HG03039 (cell line): ENCODE measurements around the gene ERAL1.
"Not testable (repeated sequence)": the region's sequence is repeated elsewhere in the genome, so short reads cannot be mapped to it uniquely, and the experiment has no call there.

ENCODE experiments used
- ATAC-seq: cut with Tn5 transposase; IDR thresholded peaks from one replicate; pipeline ENCODE4 v1.9.1; 2021; ENCODE audit warnings: mild to moderate bottlenecking, moderate library complexity; ENCODE audit not compliant: unreplicated experiment

Gene ERAL1

DNA sequence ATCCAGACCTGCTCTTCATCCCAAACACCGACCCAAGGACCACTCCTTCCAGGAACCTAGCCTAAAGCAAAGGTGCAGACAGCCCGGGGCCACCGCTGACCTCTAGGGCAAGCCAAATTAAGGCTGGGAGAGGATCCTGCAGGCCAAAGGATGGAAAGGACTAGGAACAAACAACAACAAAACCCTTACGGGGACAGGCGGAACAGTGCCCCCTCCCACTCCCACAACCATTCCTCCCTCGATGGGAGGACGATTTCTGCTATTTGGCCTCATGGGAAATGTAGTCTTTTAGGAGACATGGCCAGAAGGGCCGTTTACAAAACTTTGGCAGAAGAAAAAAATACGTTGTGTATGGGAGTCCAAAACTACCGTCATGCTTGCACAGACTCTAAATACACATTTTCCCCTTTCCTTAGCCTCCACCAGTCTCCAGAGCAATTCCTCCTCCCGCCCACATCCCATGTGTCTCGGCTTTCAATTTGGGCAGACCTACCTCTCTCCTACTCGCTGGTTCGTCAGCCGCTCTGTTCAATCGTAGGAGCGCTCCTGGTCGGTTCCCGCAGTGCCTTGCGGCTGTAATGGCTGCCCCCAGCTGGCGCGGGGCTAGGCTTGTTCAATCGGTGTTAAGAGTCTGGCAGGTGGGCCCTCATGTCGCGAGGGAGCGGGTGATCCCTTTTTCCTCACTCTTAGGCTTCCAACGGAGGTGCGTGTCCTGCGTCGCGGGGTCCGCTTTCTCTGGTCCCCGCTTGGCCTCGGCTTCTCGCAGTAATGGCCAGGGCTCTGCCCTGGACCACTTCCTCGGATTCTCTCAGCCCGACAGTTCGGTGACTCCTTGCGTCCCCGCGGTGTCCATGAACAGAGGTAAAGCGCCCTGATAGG is at the start of gene ERAL1:
TSS of gene ERAL1 (plus strand) at position 560 of the 879 bp plus-strand sequence. CDS start at position 579, 19 bp downstream.
- ATAC-seq: peak; percentile 90

DNA sequence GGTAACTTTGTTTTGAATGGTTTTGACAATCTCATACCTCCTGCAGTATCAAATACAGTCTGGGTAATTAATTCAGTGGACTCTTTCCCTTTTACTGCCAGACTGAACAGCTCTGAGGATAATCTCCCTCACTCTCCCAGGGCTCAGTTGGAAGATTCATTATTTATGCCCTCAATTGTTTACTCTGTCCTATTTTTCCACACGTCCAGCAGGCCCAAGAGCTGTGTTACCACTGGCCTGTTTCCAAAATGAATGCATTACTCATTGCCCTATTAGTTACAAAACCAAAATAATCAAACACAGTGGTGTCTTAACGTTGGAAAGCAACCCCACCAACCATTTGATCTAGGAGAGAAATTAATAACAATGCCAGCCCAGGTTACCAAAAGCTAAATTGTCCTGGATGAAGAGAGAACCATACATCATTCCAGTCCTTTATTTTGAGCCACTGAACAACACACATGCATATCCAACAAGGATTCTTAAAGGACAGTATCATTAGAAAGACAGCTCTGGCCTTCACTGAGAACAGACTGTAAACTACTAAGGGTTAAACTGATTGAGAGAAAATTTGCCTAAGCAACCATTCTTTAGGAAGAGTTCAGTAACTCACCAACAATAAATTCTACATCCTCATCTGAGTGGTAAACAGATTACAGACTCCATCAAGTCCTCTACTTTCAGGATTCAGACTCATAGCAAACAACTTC is 46.7 kb upstream of the ERAL1 start:
- ATAC-seq: no peak

DNA sequence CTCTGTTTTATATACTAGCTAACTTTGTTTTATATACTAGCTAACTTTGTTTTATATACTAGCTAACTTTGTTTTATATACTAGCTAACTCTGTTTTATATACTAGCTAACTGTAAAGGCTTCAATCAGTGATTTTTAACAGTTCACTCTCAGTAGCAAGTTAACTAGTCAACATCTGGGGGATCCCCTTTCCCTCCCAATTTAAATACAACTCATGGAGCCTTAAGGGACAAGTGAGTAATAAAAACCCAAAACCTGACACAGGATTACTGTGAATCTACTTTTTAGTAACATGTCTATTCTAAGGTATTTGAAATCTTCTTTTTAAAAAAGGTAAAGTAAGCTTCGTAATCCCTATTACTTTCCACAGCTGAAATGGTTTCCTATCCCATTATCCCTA is 44.4 kb upstream of the ERAL1 start:
- ATAC-seq: no peak

- ATAC-seq: no peak
Measured at GRCh38 chr17:28811651-28812090, 43.1 kb upstream of the ERAL1 start.

DNA sequence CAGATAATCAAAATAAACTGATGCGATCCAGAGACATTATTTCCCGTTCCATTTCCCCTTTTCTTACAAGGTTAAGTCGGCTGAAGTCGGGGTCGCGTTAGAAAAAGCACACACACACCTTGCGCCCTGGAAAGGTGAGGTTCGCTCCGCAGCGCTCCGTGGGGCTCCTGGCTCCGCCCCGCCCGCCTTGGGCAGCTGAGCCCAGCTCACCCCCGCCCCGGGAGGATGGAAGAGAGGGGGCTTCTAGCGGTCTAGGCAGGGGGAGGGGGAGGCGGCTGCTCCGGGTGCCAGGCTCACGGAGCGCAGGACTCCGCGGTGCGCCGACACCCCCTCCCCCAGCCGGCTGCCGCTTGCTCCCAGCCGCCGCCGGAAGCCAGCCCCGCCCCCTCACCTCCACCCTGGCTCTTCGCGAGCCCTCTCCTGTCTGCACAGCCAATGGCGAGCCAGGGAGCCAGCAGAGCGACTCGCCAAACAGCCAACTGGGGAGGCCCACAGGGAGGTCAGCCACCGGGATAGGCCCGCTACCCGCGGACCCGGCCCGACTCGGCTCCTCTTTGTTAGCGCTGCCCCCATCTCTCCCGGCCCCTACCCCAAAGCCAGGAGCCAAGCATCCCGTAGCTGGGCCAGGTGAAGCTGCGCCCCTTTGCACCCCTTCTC is 42.6 kb upstream of the ERAL1 start:
- ATAC-seq: peak; percentile 95

DNA sequence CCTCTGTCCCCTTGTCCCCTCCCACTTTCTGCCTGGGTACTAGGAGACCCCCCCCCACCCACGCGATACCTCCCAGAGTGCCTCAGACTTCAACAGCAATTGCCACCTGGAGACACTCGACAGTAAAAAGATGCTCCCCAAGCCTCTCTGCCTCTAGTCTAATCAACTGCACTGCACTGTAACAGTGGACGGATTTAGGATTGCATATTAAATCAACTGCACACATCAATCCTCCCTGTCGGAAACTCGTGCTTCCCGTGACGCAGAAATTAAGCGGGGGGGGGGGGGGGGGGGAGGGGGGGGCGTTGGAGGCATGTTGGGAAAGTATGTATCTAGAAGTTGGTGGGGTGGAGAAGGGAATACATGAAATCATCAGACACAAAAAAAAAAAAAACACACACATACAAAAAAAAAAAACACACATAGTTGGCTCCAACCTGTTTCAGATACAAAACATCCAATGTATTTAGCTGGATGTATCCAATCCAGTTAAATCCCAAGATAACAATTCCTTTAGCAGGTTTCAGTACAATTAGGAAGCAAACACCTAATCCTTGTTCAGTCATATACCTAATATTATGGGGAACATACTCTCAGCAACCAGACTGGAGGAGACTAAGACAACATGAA is 42.0 kb upstream of the ERAL1 start:
- no peak for ATAC-seq

GRCh38 chr17:28816540-28816939 is 38.3 kb upstream of the ERAL1 start:
- no peak for ATAC-seq

GRCh38 chr17:28818819-28819221 is 36.0 kb upstream of the ERAL1 start:
- ATAC-seq: no peak

- ATAC-seq: no peak
Measured at GRCh38 chr17:28819582-28819981, 35.2 kb upstream of the ERAL1 start.

- no peak for ATAC-seq
Measured at GRCh38 chr17:28827672-28828071, 27.1 kb upstream of the ERAL1 start.

- ATAC-seq: no peak
Measured at GRCh38 chr17:28828294-28829040, 26.3 kb upstream of the ERAL1 start.

DNA sequence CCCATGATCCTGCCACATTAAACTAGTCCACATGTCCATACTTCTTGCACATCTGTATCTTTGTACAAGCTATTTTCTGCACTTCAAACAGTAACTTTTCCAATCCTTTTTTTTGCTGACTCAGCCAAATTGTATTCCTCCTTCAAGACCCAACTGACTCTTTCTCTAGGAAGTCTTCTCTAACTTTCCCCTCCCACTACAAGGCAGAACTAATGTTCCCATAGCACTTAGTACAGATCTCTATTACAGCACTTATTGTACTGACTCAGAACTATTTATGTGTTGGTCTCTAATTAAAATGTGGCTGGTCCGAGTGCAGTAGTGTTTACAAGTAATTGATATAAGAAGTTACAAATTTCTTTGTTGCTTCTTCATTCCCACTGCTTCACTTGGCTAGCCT is 20.4 kb upstream of the ERAL1 start:
- no peak for ATAC-seq

DNA sequence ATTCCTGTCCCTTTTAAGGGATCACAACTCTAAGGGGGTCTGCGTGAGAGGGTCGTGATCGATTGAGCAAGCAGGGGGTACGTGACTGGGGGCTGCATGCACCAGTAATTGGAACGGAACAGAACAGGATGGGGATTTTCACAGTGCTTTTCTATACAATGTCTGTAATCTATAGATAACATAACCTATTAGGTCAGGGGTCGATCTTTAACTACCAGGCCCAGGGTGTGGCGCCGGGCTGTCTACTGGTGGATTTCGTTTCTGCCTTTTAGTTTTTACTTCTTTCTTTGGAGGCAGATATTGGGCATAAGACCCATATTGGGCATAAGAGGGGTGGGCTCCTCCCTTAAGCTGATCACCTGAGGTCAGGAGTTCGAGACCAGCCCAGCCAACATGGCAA is 18.3 kb upstream of the ERAL1 start:
- ATAC-seq: not testable (repeated sequence)

- no peak for ATAC-seq
Measured at GRCh38 chr17:28839221-28839620, 15.6 kb upstream of the ERAL1 start.

DNA sequence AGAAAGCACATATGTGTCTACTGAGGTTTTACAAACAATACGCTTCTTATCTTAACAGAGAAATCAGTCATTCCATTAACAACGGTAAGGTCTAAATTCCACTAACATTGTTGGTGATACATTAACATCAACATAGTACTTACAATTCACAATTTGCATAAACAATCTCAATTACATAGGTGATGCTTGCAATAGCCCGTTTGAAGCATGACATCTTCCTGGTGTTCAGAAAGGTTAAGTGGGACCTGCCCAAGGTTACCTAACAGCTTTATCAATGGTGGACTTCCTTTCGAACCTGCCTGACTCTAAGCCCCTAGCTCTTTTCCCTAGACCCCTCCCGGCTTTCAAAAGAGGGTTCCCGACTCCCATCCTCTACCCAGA is 12.9 kb upstream of the ERAL1 start:
- no peak for ATAC-seq

DNA sequence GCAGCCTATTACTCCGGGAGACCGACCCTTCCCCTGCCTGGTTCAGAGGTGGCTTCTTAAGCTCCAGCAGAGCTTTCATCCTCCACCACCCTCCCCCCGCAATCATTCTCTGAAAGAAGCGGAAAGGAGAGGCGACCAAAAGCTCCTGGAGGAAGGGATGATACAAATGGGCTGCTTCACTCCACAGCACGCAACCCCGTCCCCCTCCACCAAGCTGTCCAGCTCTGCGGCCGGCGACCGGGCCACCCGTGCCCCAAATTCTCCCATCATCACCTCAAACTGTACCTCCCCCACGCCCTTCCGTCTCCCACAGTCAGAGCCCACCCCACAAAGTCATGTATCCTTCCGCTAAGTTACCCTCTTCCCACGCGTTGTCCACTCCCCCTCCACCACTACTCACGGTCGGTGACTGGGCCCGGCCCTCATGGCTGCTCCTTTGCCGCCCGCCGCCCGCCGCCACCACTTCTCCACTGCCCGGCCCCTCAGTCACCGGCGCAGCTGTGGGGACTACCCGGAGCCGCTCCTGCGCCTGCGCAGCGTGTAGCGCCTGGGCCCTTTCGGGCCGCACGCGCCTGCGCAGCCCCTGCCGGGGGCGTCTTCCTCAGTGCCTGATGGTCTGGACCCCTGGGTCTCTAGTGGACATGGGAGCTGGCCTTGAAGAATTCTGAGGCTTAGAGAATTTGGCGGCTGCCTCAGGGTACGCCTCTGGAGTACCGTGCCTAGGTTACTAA is 12.4 kb upstream of the ERAL1 start, which contains the start of gene FAM222B:
TSS of gene FAM222B (minus strand) at position 509 of the 731 bp plus-strand sequence. CDS start 76,123 bp downstream, outside the sequence.
- peak; percentile 72 for ATAC-seq

GRCh38 chr17:28843816-28844148 is 11.0 kb upstream of the ERAL1 start:
- ATAC-seq: no peak

DNA sequence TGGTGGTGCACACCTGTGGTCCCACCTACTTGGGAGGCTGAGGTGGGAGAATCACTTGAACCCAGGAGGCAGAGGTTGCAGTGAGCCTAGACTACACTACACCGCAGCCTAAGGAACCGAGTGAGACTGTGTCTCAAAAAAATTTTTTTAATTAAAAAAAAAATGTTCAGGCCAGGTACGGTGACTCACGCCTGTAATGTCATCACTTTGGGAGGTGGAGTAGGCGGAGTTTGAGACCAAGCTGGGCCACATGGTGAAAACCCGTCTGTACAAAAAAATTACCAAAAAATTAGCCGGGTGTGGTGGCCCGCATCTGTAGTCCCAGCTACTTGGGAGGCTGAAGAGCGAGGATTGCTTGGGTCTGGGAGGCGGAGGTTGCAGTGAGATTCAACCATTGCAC is 8.6 kb upstream of the ERAL1 start:
- no peak for ATAC-seq

GRCh38 chr17:28846699-28847098 is 8.1 kb upstream of the ERAL1 start:
- ATAC-seq: not testable (repeated sequence)

DNA sequence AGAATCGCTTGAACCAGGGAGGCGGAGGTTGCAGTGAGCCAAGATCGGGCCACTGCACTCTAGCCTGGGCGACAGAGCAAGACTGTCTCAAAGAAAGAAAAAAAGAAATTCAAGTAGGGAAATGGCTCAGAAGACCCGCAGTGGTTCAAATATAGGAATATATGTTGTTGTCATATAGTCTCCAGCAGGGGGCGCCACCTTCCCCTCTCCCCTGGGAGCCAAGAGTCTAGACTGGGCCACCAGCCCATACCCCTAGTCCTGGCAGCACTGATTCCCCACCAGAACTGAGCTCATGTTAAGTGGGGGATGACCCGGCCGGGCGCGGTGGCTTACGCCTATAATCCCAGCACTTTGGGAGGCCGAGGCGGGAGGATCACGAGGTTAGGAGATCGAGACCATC is 6.1 kb upstream of the ERAL1 start:
- ATAC-seq: not testable (repeated sequence)
